GM18502 (cell line): ENCODE data around the gene KPNA6.
A peak's percentile ranks its signal among the peaks of the same experiment; 100 is the strongest.

Source experiments
- ATAC-seq: cut with Tn5 transposase; IDR thresholded peaks from one replicate; pipeline ENCODE4 v1.9.1; 2021; ENCODE audit warnings: mild to moderate bottlenecking; ENCODE audit not compliant: unreplicated experiment, poor library complexity

Gene KPNA6

DNA sequence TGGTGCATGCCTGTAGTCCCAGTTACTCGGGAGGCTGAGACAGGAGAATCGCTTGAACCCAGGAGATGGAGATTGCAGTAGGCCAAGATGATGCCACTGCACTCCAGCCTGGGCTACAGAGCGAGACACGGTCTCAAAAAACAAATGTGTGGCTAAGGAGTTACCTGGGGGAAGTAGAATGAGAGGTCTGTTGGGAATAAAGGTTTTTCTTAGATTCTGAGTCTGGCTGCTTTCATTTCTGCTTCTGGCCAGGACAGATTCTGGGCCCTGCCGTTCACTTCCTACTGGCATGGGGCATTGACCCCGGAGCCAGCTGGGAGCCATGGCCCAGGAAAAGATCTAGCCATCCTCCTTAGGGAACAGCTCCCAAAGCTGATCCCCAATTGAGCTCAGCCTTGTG is 100.6 kb downstream of the KPNA6 start:
- no peak for ATAC-seq

DNA sequence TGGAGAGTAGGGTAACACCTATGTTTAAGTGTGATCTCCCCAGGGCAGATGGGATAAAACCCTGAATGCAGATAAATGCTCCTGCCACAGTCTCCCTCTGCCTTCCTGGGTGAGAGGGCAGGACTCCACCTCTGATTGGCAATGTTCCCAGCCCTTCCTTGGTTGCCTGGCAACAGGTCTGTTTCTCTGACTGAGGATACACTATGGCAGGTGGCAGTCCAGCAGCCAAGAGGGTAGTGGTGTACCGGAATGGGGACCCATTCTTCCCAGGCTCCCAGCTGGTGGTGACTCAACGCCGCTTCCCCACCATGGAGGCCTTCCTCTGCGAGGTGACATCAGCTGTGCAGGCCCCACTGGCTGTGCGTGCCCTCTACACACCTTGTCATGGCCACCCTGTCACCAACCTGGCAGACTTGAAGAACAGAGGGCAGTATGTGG is 101.1 kb downstream of the KPNA6 start, which contains the start of gene DCDC2B:
Gene DCDC2B, plus strand, starts transcription at position 199 of the 438 bp plus-strand sequence. Its CDS starts 5 bp downstream, at position 204.
- no peak for ATAC-seq

DNA sequence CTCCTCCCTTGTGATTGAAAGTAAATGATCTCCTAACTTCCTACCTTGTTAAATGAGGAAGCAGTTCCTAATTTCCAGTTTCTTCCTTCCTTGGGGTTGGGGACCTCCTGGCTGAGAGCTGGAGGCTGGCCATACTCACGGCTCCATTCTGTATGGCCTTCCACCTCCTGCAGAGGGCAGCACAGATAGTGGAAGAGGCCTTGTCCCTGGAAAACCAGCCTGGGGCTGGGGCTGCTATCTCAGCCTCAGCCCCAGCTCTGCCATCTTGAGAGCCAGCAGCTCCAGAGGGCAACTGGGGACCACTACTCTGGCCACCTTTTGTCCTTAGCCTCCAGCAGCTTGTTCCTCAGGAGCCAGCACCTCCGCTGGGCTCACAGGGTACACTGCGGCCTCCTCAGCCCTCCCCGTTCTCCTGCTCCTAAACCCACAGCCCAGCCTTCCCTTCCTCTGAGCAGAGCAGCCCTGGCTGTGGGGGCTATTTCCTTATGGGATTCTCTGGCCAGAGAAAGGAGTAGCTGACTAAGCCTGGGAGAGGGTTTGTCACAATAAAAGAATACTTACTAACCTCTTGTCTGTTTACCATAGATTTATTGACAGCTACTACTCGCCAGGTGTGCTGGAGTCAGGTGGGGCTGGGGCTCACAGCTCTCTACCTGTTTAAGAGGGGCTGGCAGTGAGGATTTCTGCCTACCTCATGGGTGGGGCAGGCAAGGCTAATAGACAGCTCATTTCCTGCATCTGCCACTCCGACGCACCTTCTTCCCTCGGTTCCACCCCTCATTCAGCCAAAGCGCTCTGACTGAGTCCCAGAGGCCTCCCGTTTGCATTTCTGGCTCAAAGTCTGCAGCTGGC is 108.0 kb downstream of the KPNA6 start:
- ATAC-seq: no peak

DNA sequence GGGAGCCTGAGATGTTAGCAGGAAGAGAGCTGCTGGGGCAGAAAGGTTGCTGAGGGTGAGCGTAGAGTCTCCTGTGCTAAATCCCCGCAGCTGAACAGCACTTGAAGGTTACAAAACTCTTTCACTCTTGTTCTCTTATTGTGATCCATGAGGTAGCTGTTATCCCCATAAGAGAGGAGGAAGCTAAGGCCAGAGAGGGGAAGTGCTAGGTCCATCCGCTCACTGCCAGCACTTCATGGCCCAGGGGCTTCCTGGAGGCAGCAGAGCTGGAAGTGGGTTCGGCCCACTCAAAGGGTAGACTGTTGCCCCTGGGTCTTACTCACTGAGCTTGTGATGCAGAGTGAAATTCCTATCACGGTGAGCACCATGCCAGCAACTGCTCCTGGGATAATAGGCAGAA is 108.7 kb downstream of the KPNA6 start:
- ATAC-seq: no peak

DNA sequence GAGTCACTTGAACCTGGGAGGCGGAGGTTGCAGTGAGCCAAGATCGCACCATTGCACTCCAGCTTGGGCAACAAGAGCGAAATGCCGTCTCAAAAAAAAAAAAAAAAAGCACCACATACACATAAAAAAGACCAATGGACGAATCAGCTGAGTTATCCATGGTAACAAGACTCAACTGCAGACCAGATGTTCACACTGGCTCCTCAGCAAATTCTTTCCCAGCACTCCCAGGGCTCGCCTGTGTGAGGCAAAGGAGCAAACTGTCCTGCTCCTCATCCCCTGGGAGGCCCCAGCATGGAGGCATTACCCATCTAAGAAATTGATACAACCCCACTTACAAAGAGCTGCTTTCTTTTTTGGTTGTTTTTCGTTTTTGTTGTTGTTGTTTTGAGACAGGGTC is 111.2 kb downstream of the KPNA6 start:
- no peak for ATAC-seq

DNA sequence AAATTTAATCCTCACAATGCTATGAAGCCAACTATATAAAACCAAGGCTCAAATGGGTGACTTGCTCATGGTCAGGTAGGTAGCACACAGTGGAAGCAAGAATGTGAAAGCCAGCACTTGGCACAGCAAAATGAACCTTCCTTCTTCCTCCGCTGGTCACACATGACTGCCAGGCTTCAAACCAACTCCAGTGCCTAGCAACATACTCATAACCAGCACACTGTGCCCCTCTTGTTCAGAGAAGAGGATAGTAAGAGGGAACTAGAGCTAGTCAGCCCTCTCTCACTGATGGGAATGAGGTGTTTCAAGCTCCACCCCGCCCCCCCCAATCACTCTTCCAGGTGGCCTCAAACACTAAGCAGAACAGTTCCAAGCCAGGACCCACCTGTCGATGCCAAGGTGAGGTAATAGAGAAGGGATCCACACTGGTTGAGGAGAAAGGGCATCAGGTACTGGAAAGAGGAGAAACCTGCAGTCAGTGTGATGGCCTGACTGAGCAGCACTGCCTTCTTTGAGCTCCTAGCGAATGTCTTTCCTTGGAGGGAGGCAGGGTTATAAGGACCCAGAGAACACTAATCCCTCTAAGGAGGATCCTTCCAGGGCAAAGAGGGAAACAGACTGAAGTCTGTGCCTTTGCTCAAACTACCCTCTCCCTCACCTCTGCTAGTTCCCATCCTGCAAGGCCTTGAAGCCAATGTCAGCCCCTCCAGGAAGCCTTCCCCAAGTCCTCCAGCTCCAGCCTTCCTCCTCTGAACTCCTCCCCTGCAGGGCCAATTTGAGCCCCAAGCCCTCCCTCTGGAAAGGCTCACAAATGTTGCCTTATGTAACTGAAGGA is 113.1 kb downstream of the KPNA6 start:
- ATAC-seq: no peak

DNA sequence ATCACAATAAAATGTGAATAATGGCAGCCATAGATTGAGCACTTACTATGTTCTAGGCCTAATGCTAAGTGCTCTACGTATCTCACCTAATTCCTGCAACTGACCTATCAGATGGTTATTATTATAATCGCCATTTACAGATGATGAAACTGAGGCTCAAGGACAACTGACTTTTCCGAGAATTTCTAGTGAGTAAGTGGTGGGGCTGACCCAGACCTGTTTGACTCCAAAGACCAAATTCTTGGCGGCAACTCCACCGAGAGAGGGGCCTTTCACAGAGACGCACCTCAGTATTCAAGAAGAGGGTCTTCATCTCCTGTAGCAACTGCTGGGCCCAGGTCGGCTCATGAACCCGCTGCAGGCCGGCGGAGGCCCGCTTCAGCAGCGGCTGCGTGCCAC is 113.7 kb downstream of the KPNA6 start:
- no peak for ATAC-seq

DNA sequence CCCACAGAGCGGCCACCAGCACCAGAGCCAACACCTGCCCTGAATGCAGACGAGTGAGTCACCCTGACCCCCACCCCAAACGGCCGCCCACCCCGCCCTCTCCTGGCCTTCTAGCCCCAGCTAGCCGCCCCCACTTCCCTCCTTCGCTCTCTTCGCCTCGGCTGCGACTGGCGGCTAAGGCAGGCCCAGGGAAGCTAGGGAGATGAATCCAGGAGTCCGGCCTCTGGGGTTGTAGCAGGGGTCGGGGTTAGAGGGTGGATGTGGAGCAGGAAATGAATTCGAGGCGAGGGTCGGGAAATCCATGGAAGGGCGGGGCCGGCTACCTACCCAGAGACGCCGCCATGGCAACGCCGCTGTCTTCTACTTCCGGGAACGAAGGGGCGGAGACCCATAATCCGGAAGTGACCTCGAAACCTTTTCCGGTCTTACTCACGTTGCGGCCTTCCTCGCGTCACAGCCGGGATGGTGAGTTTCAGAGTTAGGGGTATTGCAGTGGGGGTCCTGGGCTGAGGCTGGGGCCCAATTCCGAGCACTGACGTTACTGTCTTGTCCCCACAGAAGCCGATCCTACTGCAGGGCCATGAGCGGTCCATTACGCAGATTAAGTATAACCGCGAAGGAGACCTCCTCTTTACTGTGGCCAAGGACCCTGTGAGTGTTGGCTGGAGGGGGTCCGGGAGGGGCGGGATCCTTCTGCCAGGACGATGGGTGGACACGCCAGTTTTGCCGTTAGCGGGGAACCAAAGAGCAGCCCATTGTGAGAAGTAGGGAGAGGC is 114.3 kb downstream of the KPNA6 start, which contains the start of the genes EIF3I and TMEM234:
Gene EIF3I, plus strand, starts transcription at position 428 of the 776 bp plus-strand sequence. Its CDS starts 35 bp downstream, at position 463.
Gene TMEM234, minus strand, starts transcription at position 374 of the 776 bp plus-strand sequence. Its CDS starts 31 bp downstream, at position 343.
- ATAC-seq: peak; percentile 92

DNA sequence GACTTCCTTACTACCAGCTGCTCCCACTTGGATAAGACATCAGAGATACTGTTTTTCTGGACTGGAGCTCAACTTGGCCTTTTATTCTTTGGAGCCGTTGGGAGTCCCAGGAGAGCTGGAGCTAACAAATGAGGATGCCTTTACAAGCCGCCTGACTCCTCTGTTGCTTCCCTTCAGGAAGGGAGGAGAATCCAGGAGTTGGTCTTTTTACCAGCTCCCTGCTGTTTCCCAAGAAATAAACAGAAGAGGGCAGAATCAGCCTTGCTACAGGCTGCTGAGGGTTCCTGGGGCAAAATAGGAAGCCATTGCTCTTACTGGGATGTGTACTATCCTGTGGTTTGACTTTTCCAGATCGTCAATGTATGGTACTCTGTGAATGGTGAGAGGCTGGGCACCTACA is 115.8 kb downstream of the KPNA6 start:
- no peak for ATAC-seq

DNA sequence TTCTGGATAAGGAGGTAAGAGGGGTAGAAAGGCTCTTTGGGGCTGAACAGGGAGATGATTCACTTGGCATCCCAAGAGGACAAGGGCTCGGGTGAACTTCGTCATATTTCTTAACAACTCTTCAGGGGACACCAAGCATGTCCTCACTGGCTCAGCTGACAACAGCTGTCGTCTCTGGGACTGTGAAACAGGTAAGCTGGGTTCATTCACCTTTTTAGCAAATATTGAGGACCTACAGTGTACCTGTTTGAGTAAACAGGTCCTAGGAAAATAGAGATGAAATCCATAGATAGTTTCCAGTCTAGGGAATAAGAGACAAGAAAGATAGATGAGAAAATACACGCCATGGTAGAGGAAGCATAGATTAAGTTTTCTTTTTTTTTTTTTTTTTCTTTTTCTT is 116.4 kb downstream of the KPNA6 start:
- no peak for ATAC-seq
